Vagina (tissue), 2 donors: ENCODE measurements around the gene ABT1. TPM values are rescaled to one million over a fixed set of nuclear protein-coding genes. Genes with fewer than 3 reads are reported as not detected.

Experiments used
- DNase-seq, 2 donors: peaks; one replicate each; pipeline ENCODE4 v3.0.0-alpha.2; 2017; ENCODE audit errors: extremely low spot score in 2 of 2
- H3K27ac ChIP-seq: fragments of 200-600 bp; sonication (generic); one replicate; pipeline ENCODE4 v1.5.1; 2019
- H3K27me3 ChIP-seq: fragments of 200-600 bp; sonication (generic); one replicate; pipeline ENCODE4 v1.5.1; 2019
- H3K36me3 ChIP-seq, 2 donors: fragments of 200-600 bp; sonication (generic); one replicate each; pipeline ENCODE4 v1.5.1; 2017 to 2019
- H3K4me1 ChIP-seq: fragments of 200-600 bp; sonication (generic); one replicate; pipeline ENCODE4 v1.5.1; 2019
- H3K4me3 ChIP-seq, 2 donors: fragments of 200-600 bp; sonication (generic); 1 replicate in 1 of 2; 2 replicates in 1 of 2; pipeline ENCODE4 v1.5.1; 2016 to 2019
- H3K9me3 ChIP-seq: fragments of 200-600 bp; sonication (generic); one replicate; pipeline ENCODE4 v1.5.1; 2019
- POLR2A ChIP-seq, 2 donors: fragments of 450-650 bp; IDR thresholded peaks; one replicate each; pipeline ENCODE4 v1.6.1; 2017; ENCODE audit warnings: antibody characterized with exemption in 2 of 2, mild to moderate bottlenecking in 2 of 2, moderate library complexity in 2 of 2
- POLR2AphosphoS5 ChIP-seq, 2 donors: sonication (generic); formaldehyde crosslinking; IDR thresholded peaks; one replicate each; pipeline ENCODE4 v1.9.0; 2017; ENCODE audit warnings: antibody characterized with exemption in 2 of 2, mild to moderate bottlenecking in 2 of 2, low read depth in 1 of 2; ENCODE audit not compliant: insufficient read depth in 1 of 2
- intact Hi-C: fragments of 100-400 bp; cut with DNase I; formaldehyde crosslinking; loops from one replicate; pipeline ENCODE4 v1.15.1; 2023
- total RNA-seq: library from RNA; depleted of rRNA; stranded (reverse); fragments of >200 nt; gene quantifications from one replicate; pipeline ENCODE4 v1.2.3, GENCODE V29; 2016
- TF ChIP-seq, protein P1 (sequence below), 3 experiments: fragments of 450-650 bp in 2 of 3; fragments of 200-600 bp in 1 of 3; sonication (generic) in 1 of 3; IDR thresholded peaks; one replicate each; pipeline ENCODE4 v1.5.1; 2017 to 2019; ENCODE audit warnings: antibody characterized with exemption in 3 of 3, mild to moderate bottlenecking in 2 of 3, moderate library complexity in 2 of 3

The ABT1 gene
- total RNA-seq, 1 donor from 2014 or later: 24.8 TPM

DNA sequence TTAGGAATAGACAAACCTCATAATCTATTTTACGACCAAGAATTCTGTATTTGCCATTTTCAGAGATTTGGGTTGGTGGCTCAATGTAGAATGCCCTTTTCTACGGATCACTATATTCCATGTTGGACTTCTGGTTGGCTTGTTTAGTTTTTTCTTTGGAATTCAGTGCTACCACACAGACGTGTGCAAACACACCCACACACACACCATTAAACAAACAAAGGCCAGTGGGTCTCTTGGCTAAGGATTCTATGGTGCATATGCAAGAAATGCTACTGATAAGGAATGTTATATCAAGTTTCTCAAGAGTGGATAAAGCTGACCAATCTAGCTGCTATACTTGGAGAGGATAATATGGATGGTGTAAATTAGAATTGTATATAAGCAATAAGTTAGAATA, 8.0 kb downstream of the ABT1 start:
- Histone ChIP-seq H3K9me3 (no peaks in the 10 kb centered on the region), H3K27ac (no peak overlapping the region), H3K27me3 (no peaks in the 10 kb centered on the region), H3K36me3 (peaks cover 0 to under 1% of the 10 kb centered on the region in 2 donors), H3K4me3 (no peak overlapping the region), H3K4me1 (no peaks in the 10 kb centered on the region)
- intact Hi-C loops: no loop called here
- no peak for DNase-seq
- TF ChIP-seq, protein P1, sequence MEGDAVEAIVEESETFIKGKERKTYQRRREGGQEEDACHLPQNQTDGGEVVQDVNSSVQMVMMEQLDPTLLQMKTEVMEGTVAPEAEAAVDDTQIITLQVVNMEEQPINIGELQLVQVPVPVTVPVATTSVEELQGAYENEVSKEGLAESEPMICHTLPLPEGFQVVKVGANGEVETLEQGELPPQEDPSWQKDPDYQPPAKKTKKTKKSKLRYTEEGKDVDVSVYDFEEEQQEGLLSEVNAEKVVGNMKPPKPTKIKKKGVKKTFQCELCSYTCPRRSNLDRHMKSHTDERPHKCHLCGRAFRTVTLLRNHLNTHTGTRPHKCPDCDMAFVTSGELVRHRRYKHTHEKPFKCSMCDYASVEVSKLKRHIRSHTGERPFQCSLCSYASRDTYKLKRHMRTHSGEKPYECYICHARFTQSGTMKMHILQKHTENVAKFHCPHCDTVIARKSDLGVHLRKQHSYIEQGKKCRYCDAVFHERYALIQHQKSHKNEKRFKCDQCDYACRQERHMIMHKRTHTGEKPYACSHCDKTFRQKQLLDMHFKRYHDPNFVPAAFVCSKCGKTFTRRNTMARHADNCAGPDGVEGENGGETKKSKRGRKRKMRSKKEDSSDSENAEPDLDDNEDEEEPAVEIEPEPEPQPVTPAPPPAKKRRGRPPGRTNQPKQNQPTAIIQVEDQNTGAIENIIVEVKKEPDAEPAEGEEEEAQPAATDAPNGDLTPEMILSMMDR (IDR thresholded peaks at IDR 0.05): no peak
- TF ChIP-seq POLR2A (IDR thresholded peaks at IDR 0.05) (no peak), POLR2AphosphoS5 (IDR thresholded peaks at IDR 0.05; ENCODE audit: insufficient read depth in 1 of 2, low read depth in 1 of 2) (no peak)

DNA sequence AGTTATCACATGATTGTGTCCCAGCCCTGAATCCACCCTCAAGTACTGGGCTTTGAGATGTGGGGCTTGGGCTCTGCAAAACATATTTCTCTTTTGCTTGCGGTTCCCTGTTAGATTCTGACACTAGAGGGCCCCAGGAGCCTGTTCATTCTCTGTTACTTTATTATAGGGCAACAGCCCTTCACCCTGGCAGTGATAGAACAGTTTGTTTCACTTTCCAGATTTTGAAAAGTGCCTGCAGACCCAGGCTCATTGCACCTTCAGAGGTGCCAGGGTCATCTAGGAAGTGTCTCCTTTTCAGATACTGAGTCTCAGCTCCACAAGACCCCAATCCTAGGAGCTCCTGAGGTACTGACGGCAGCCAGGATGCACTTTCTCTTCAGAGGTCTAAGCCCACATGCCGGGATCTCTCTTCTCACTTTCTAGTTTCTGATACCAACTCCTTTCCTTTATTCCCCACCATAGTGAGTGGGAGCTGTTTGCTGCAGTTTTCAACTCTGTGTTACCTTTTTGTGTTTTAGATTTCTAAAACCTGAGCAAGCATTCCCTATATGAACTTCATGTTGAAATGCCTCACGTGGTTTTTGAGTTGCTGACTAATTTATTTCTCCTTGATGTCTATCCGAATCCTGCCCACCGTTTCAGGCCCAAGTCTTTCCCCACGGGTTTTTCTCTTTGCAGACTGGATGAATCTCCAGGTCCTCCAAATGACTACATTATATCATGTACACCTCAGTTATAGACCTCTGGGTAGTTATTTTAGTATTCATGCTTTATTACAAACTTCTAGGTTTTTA, 10.9 kb downstream of the ABT1 start:
- TF ChIP-seq POLR2AphosphoS5 (IDR thresholded peaks at IDR 0.05; ENCODE audit: insufficient read depth in 1 of 2, low read depth in 1 of 2) (no peak), POLR2A (IDR thresholded peaks at IDR 0.05) (no peak)
- TF ChIP-seq, protein P1 (IDR thresholded peaks at IDR 0.05): peak; percentile 23 to 41 (median 31)
- DNase-seq: no peak
- H3K27ac ChIP-seq: no peak overlapping the region
- no peaks in the 10 kb centered on the region for H3K36me3 ChIP-seq
- intact Hi-C loops: no loop called here
- no peaks in the 10 kb centered on the region for H3K9me3 ChIP-seq
- no peaks in the 10 kb centered on the region for H3K27me3 ChIP-seq
- no peaks in the 10 kb centered on the region for H3K4me1 ChIP-seq
- no peak overlapping the region for H3K4me3 ChIP-seq

DNA sequence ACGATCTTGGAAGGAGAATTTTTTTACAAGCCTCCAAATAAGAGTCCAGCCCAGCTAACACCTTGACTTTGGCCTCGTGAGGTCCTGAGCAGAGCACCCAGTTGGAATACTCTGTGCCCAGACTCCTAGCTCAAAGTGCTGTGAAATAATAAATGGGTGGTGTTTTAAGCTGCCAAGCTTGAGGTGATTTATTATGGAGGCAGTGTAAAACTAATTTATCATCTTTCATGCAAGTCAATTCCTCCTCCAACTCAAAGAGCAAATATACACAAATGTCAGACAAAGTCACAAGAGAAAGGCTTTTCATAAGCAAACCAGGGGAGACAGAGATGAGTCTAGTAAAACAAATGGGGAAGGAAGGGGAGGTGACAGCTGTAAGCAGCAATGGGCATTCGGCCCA, 12.7 kb downstream of the ABT1 start:
- H3K27me3 ChIP-seq: no peaks in the 10 kb centered on the region
- no peaks in the 10 kb centered on the region for H3K9me3 ChIP-seq
- no peak overlapping the region for H3K27ac ChIP-seq
- TF ChIP-seq, protein P1 (IDR thresholded peaks at IDR 0.05): no peak
- TF ChIP-seq POLR2AphosphoS5 (IDR thresholded peaks at IDR 0.05; ENCODE audit: insufficient read depth in 1 of 2, low read depth in 1 of 2): no peak
- TF ChIP-seq POLR2A (IDR thresholded peaks at IDR 0.05): no peak
- peaks cover 11% of the 10 kb centered on the region for H3K4me1 ChIP-seq
- intact Hi-C loops: no loop called here
- DNase-seq: no peak
- H3K4me3 ChIP-seq: no peak overlapping the region
- no peaks in the 10 kb centered on the region for H3K36me3 ChIP-seq

DNA sequence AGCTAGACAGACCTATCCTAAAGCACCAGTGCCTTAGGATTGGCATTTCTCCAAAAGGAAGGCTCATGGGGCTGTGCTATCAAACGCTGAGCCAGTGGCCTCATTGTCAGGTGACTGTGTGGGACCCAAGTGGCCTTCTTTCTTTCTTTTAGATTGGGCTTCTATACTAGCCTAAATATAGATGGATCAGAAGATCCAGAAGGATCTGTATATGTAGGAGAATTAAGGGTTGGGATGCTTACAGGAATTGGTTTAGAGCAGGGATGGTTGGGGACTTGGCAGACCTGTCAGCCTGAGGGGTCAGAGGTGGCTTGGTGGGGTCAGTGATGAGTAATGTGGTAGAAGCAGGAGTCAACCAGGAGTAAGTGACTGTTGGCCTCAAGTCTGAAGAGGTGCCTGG, 14.8 kb downstream of the ABT1 start:
- peaks cover 14% of the 10 kb centered on the region for H3K4me1 ChIP-seq
- no peak for TF ChIP-seq POLR2A (IDR thresholded peaks at IDR 0.05)
- no peak for TF ChIP-seq POLR2AphosphoS5 (IDR thresholded peaks at IDR 0.05; ENCODE audit: insufficient read depth in 1 of 2, low read depth in 1 of 2)
- TF ChIP-seq, protein P1 (IDR thresholded peaks at IDR 0.05): no peak
- no peaks in the 10 kb centered on the region for H3K9me3 ChIP-seq
- intact Hi-C loops: no loop called here
- DNase-seq: no peak
- H3K36me3 ChIP-seq: no peaks in the 10 kb centered on the region
- H3K27me3 ChIP-seq: no peaks in the 10 kb centered on the region
- H3K4me3 ChIP-seq: no peak overlapping the region
- H3K27ac ChIP-seq: no peak overlapping the region

DNA sequence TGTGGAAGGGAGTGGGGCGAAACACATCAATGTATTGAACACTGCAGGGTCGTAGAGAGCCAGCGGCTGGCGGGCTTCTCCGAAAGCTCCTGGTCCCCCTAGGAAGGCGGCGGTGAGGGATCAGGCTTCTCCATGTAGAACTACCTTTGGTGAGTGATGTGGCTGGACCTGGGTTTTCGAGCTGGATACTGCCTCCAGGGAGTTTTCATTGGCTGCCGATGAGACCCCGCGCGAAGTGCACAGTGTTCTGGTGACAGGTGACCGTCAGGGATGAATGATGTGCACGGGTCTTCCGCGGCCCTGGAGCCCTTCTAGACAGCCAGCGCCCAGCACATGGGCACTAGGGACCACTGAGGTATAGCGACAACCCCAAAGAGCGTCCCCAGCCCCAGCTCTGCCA, 16.4 kb downstream of the ABT1 start:
- no peak overlapping the region for H3K4me3 ChIP-seq

More for the DNA sequence above, 16.4 kb downstream of the ABT1 start:
- Histone ChIP-seq H3K27me3 (no peaks in the 10 kb centered on the region), H3K4me1 (peaks cover 14% of the 10 kb centered on the region), H3K27ac (no peak overlapping the region), H3K9me3 (no peaks in the 10 kb centered on the region), H3K36me3 (no peaks in the 10 kb centered on the region)
- TF ChIP-seq, protein P1 (IDR thresholded peaks at IDR 0.05): no peak
- TF ChIP-seq POLR2AphosphoS5 (IDR thresholded peaks at IDR 0.05; ENCODE audit: insufficient read depth in 1 of 2, low read depth in 1 of 2): no peak
- no peak for TF ChIP-seq POLR2A (IDR thresholded peaks at IDR 0.05)
- intact Hi-C loops: no loop called here
- DNase-seq: no peak
